DMS 273 (cell line): ENCODE measurements around the gene TEF.
"Not testable (repeated sequence)": the region's sequence is repeated elsewhere in the genome, so short reads cannot be mapped to it uniquely, and the experiment has no call there.

Source experiments
- DNase-seq: peaks from one replicate; lab custom pipeline; 2025; ENCODE audit not compliant: unreplicated experiment; lab: John Stamatoyannopoulos, UW

TEF gene

GRCh38 chr22:41380993-41381328, 781 bp upstream of the TEF start:
- DNase-seq = no peak

GRCh38 chr22:41382098-41382578, 396 bp downstream of the TEF start:
- peak; percentile 79 for DNase-seq

- DNase-seq = peak; percentile 55
Observed at GRCh38 chr22:41382610-41383009, 868 bp downstream of the TEF start.

- DNase-seq = no peak
Observed at GRCh38 chr22:41383085-41383484, 1.3 kb downstream of the TEF start.

GRCh38 chr22:41384128-41384527, 2.4 kb downstream of the TEF start:
- no peak for DNase-seq

GRCh38 chr22:41387341-41387740, 5.6 kb downstream of the TEF start:
- DNase-seq = no peak

- DNase-seq = no peak
Observed at GRCh38 chr22:41394012-41394356, 12.2 kb downstream of the TEF start.

- DNase-seq = no peak
Observed at GRCh38 chr22:41395531-41396240, 13.9 kb downstream of the TEF start.

GRCh38 chr22:41397143-41397811, 15.5 kb downstream of the TEF start:
- no peak for DNase-seq

GRCh38 chr22:41398921-41399320, 17.2 kb downstream of the TEF start:
- no peak for DNase-seq

GRCh38 chr22:41401781-41402648, 20.3 kb downstream of the TEF start:
- DNase-seq = peak; percentile 91

GRCh38 chr22:41402851-41403250, 21.1 kb downstream of the TEF start:
- DNase-seq = not testable (repeated sequence)

GRCh38 chr22:41403532-41404318, 22.0 kb downstream of the TEF start:
- DNase-seq = peak; percentile 91

- DNase-seq = no peak
Observed at GRCh38 chr22:41405588-41405987, 23.8 kb downstream of the TEF start.

GRCh38 chr22:41406410-41406809, 24.7 kb downstream of the TEF start:
- DNase-seq = no peak

GRCh38 chr22:41407433-41407832, 25.7 kb downstream of the TEF start:
- DNase-seq = no peak

GRCh38 chr22:41408665-41409064, 26.9 kb downstream of the TEF start:
- no peak for DNase-seq

GRCh38 chr22:41410311-41410751, 28.6 kb downstream of the TEF start:
- DNase-seq = no peak

GRCh38 chr22:41411021-41411851, 29.5 kb downstream of the TEF start:
- DNase-seq = no peak

- no peak for DNase-seq
Observed at GRCh38 chr22:41415554-41415953, 33.8 kb downstream of the TEF start.
